Ovary (tissue), 3 donors: ENCODE results near the gene HAPLN2.

Experiments
- CTCF ChIP-seq, 3 donors: fragments of 450-650 bp in 2 of 3; fragments of 200-600 bp in 1 of 3; IDR thresholded peaks; one replicate each; pipeline versions ENCODE4 v1.5.1 to v1.8.0; 2016 to 2022; ENCODE audit warnings: antibody characterized with exemption in 3 of 3, mild to moderate bottlenecking in 1 of 3
- EP300 ChIP-seq: sonication (generic); formaldehyde crosslinking; IDR thresholded peaks from one replicate; pipeline ENCODE4 v1.6.1; 2017; ENCODE audit warnings: antibody characterized with exemption
- POLR2A ChIP-seq: fragments of 450-650 bp; IDR thresholded peaks from one replicate; pipeline ENCODE4 v1.6.1; 2017; ENCODE audit warnings: antibody characterized with exemption, mild to moderate bottlenecking, moderate library complexity
- donor health status: DM: no; HTN: no; CAD: no.

- no peak for TF ChIP-seq CTCF (IDR thresholded peaks at IDR 0.05)
- no peak for TF ChIP-seq POLR2A
- TF ChIP-seq EP300 = no peak
Measured at GRCh38 chr1:156658945-156659574, 39.8 kb downstream of the HAPLN2 start.
